Measurements from ENCODE around the gene BABAM2. TPM values are rescaled to one million over a fixed set of nuclear protein-coding genes. Genes with fewer than 3 reads are reported as not detected.

The BABAM2 gene
- total and polyA plus RNA-seq, 2 experiments from 2014 or later, result 17.8 to 21.5 TPM

- no peaks in the 10 kb centered on the region for H3K79me2 ChIP-seq (replicated peaks; ENCODE audit: insufficient read depth)
- H2AFZ ChIP-seq, result no peak overlapping the region
- no peaks in the 10 kb centered on the region for H3F3A ChIP-seq (replicated peaks; ENCODE audit: low read depth)
- H3K4me1 Mint-ChIP-seq, result no peaks in the 10 kb centered on the region
- H3K36me3 ChIP-seq (ENCODE audit: insufficient read depth), result no peaks in the 10 kb centered on the region
- ATAC-seq (no peak), DNase-seq (ENCODE audit: low spot score) (no peak)
- H3K27me3 Mint-ChIP-seq (ENCODE audit: insufficient read depth, low read depth, poor library complexity), result no peaks in the 10 kb centered on the region
- H3K4me1 ChIP-seq (ENCODE audit: insufficient read depth), result no peaks in the 10 kb centered on the region
- H3K4me3 ChIP-seq, result no peak overlapping the region
- H4K20me1 ChIP-seq (replicated peaks; ENCODE audit: insufficient read depth), result no peaks in the 10 kb centered on the region; the same call in 1 of the 2 replicates
- H3K27ac Mint-ChIP-seq, result no peak overlapping the region
- no peak overlapping the region for H3K27ac ChIP-seq (ENCODE audit: low read depth)
- no peaks in the 10 kb centered on the region for H3K9me3 Mint-ChIP-seq
- no peaks in the 10 kb centered on the region for H3K27me3 ChIP-seq (ENCODE audit: insufficient read depth)
- no peak overlapping the region for H3K4me2 ChIP-seq
- no peaks in the 10 kb centered on the region for H3K36me3 Mint-ChIP-seq (ENCODE audit: low read depth)
- no peak overlapping the region for H3K4me3 Mint-ChIP-seq
- no peaks in the 10 kb centered on the region for H3K9me2 ChIP-seq (ENCODE audit: insufficient read depth)
- TF ChIP-seq EZH2 (IDR thresholded peaks at IDR 0.05; ENCODE audit: low read depth, unreplicated experiment) (no peak), REST (IDR thresholded peaks at IDR 0.05; ENCODE audit: unreplicated experiment) (no peak), CREB1 (CRISPR knock-in tag; IDR thresholded peaks at IDR 0.05; ENCODE audit: low read depth) (no peak), ZNF462 (CRISPR knock-in tag; IDR thresholded peaks at IDR 0.05) (no peak), STAT1 (IDR thresholded peaks at IDR 0.05; ENCODE audit: unreplicated experiment) (no peak), POLR2AphosphoS5 (IDR thresholded peaks at IDR 0.05; ENCODE audit: low read depth) (no peak), JUNB (IDR thresholded peaks at IDR 0.05; ENCODE audit: unreplicated experiment) (no peak), EZH2phosphoT487 (IDR thresholded peaks at IDR 0.05; ENCODE audit: unreplicated experiment) (no peak), ZNF114 (CRISPR knock-in tag; IDR thresholded peaks at IDR 0.05) (no peak), NANOG (IDR thresholded peaks at IDR 0.05; ENCODE audit: borderline replicate concordance) (no peak), ETS1 (IDR thresholded peaks at IDR 0.05) (no peak), ZNF331 (CRISPR knock-in tag; IDR thresholded peaks at IDR 0.05; ENCODE audit: low read depth) (no peak), CTCF (conservative IDR thresholded peaks at IDR 0.05; ENCODE audit: low read depth in 2 of 2) (no peak)
These were observed 329.3 kb downstream of the BABAM2 start for GRCh38 chr2:28219758-28220368.
